GM10266 (cell line): ENCODE measurements around the gene TEAD1.

ENCODE experiments used
- DNase-seq: peaks from one replicate; pipeline ENCODE4 v3.0.0; 2012; ENCODE audit errors: extremely low spot score
- TF ChIP-seq, protein P1 (sequence below): IDR thresholded peaks from 2 replicates; pipeline ENCODE4 v1.5.1; 2012; ENCODE audit warnings: mild to moderate bottlenecking, low read depth; ENCODE audit not compliant: control insufficient read depth, insufficient read depth; ENCODE audit errors: missing control alignments

TEAD1 gene

GRCh38 chr11:12691473-12691872 lies 17.3 kb downstream of the TEAD1 start:
- TF ChIP-seq, protein P1, sequence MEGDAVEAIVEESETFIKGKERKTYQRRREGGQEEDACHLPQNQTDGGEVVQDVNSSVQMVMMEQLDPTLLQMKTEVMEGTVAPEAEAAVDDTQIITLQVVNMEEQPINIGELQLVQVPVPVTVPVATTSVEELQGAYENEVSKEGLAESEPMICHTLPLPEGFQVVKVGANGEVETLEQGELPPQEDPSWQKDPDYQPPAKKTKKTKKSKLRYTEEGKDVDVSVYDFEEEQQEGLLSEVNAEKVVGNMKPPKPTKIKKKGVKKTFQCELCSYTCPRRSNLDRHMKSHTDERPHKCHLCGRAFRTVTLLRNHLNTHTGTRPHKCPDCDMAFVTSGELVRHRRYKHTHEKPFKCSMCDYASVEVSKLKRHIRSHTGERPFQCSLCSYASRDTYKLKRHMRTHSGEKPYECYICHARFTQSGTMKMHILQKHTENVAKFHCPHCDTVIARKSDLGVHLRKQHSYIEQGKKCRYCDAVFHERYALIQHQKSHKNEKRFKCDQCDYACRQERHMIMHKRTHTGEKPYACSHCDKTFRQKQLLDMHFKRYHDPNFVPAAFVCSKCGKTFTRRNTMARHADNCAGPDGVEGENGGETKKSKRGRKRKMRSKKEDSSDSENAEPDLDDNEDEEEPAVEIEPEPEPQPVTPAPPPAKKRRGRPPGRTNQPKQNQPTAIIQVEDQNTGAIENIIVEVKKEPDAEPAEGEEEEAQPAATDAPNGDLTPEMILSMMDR, result no peak
- no peak for DNase-seq

- DNase-seq, result no peak
- TF ChIP-seq, protein P1, result no peak
These were observed 18.2 kb downstream of the TEAD1 start for GRCh38 chr11:12692229-12693075.

DNA sequence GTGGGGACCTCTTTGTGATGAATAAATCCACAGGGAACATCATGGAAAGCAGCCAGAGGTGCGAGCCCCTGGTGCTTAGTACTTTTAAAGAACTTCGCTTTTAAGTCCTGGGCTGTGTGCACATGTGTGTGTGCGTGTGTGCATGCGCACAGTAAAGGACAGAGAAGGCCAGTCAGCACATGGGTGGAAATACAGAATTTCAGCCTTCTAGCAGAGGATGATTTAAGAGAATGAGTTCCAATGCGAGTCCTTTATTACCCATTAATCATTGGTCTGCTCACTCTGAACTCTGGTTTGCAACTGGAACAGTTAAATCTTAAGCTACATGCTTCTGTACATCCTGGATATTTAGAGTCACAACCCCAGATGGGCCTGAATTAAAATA lies 18.9 kb downstream of the TEAD1 start:
- DNase-seq, result no peak
- TF ChIP-seq, protein P1, result no peak

DNA sequence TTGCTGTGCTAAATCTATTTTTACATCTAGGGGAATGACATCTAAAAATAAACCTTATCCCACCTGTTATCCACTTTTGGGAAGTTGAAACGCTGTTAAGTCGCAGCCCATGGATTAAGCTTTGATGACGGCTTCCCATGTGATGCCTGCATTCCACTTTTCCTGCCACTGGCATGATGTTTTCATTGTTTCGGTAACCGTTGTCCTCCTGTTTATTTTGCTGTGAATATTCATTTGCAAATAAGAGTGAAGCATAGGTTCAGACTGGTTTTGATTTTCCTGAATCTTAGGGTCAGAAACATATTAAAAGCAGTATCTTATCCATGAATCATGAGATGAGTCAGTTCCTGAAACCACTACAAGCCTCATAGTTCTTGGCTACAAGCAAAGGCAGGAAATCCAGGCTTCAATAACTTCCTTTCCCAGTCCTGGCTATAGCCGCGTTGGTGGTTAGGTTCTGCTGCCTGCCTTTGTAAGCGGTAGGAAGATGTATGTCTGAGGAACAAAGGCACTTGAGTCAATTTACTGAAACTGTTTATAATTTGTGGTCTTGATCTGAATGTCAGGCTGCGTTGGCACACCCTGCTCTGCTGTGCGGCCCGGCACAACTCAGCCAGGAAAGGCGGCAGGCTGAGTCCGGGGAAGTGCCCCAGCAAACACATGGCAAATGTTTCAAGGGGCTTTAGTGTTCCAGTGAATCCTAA lies 19.4 kb downstream of the TEAD1 start:
- TF ChIP-seq, protein P1, result no peak
- DNase-seq, result no peak

DNA sequence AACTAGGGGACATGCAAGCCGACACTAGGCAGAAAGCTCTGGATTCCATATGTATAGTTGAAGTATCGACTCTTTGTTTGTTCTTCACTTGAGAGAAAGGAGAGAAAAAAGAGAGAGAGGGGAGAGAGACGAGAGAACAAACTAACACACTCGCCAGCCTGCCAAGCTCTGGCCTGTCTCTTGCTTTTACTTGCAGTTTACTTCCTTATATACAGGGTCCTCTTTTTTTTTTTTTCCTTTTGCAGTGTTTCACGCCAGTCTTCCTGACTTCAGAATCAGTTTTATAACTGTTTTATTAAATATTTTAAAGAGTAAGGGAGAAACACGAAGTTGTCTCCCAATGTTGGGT lies 19.9 kb downstream of the TEAD1 start:
- TF ChIP-seq, protein P1, result no peak
- no peak for DNase-seq

DNA sequence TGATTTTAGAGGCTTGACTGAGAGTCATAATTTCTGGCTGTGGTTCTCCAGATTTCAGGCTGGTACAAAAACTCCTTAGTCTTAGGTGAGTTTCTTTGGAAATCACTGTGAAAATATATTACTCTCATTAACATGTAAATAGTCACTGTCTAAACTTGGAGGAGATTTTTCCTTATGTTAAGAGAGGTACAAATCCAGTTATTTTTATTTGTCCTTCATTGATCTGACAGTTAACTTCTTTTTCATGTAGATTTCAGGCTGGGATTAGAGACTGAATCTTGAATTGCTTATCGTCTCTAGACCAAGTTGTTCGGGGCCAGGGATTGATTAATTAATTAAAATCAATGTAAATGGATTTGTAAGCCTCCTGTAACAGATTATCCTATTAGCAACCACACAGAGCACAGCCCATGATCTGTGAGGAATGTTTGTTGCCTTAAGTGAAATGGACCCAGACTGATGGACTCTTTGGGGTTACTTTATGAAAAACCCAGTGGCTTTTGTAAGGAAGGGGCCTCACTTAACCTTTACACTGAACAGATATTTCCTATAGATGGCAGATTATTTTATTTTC lies 21.1 kb downstream of the TEAD1 start:
- TF ChIP-seq, protein P1, result no peak
- no peak for DNase-seq

- DNase-seq, result no peak
- TF ChIP-seq, protein P1, result no peak
These were observed 21.7 kb downstream of the TEAD1 start for GRCh38 chr11:12695873-12696272.
